G401 (cell line): Measurements from ENCODE around the gene SPRY4. TPM values are rescaled to one million over a fixed set of nuclear protein-coding genes. Genes with fewer than 3 reads are reported as not detected.

Experiments
- DNase-seq: peaks from one replicate; pipeline ENCODE4 v3.0.0-alpha.2; 2015; ENCODE audit warnings: low spot score
- in situ Hi-C: cut with HindIII; loops from 2 replicates; pipeline ENCODE4 v1.10.0; 2016; ENCODE audit warnings: low sequenced_read_pairs, mixed read lengths
- total RNA-seq: library from RNA; depleted of rRNA; stranded (reverse); fragments of >200 nt; shearing (Covaris generic); gene quantifications from 2 replicates; pipeline ENCODE4 v1.2.3, GENCODE V29; 2014

The SPRY4 gene
- total RNA-seq, 1 experiment from 2014 or later, result 7.9 TPM

- in situ Hi-C loops, result loop anchor here (25.0 kb wide), 1 partner anchor 157 kb away; no protein-coding TSS in a partner anchor
- DNase-seq, result no peak
Observed at GRCh38 chr5:142319105-142319504, 5.7 kb downstream of the SPRY4 start.

- no peak for DNase-seq
- in situ Hi-C loops, result loop anchor here (25.0 kb wide), 1 partner anchor 155 kb away; no protein-coding TSS in a partner anchor
Observed at GRCh38 chr5:142317753-142318152, 7.1 kb downstream of the SPRY4 start.

GRCh38 chr5:142317173-142317572 lies 7.6 kb downstream of the SPRY4 start:
- no peak for DNase-seq
- in situ Hi-C loops, result loop anchor here (25.0 kb wide), 1 partner anchor 155 kb away; no protein-coding TSS in a partner anchor

GRCh38 chr5:142316681-142317080 lies 8.1 kb downstream of the SPRY4 start:
- DNase-seq, result peak; percentile 43
- in situ Hi-C loops, result loop anchor here (25.0 kb wide), 1 partner anchor 154 kb away; no protein-coding TSS in a partner anchor

DNA sequence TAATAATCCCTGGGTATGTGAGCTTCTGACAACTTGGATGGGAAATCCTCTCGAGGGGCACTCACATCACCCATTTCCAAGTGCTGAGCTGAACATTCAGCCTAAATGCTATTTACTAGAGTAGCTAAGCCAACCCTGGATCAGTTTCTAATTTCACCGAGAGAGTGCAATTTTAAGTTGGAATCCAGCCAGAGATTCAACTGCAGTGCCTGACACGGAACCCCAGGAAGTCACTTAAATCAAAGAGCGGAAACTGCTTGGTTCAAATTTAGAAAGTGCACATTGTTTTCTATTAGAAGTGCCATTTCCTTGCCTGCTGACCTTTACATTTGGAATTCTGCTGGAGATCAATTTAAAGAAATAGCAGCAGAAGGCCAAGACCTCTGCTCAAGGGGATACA lies 8.8 kb downstream of the SPRY4 start:
- in situ Hi-C loops, result loop anchor here (25.0 kb wide), 1 partner anchor 154 kb away; no protein-coding TSS in a partner anchor
- peak; percentile 39 for DNase-seq

- in situ Hi-C loops, result loop anchor here (25.0 kb wide), 1 partner anchor 153 kb away; no protein-coding TSS in a partner anchor
Observed at GRCh38 chr5:142315096-142315900, 9.5 kb downstream of the SPRY4 start.

DNA sequence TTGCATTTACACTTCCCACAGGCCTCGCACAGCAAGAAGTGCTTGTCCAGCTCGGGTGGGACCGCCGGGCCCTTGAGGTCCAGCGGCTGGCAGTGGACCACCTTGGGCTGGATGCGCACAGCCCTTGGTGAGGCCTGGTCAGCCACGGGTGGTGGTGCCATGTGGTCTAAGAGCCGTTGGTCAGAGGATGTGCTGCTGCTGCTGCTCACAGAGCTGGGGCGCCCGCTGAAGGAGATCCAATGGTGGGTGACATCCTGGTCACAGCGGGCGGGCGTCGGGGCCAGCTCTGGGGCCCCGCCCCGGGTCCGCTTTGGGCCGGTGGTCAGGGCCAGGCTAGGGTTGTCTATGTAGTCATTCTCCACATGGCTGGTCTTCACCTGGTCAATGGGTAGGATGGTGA lies 10.2 kb downstream of the SPRY4 start:
- in situ Hi-C loops, result loop anchor here (25.0 kb wide), 1 partner anchor 152 kb away; no protein-coding TSS in a partner anchor
- no peak for DNase-seq

More at GRCh38 chr5:142315096-142315900, 9.5 kb downstream of the SPRY4 start:
- DNase-seq, result no peak

DNA sequence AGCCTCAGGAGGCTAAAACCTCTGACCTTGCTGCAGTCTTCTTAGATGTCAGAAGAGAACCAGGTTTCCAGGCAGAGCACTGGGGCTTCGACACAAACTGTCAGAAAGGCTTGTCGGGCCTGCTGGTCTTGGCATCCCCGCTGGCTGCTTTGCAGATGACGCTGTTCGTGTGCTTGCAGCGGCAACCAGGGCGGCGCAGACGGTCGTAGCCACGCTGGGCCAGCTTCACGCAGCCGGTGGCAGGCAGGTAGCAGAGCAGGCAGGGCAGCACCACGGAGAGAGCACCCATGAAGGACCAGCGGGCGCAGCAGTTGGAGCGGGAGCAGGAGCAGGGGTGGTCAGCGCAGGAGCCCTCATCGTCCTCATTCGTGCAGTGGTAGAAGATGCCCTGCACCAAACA lies 10.7 kb downstream of the SPRY4 start:
- in situ Hi-C loops, result loop anchor here (25.0 kb wide), 1 partner anchor 152 kb away; no protein-coding TSS in a partner anchor
- no peak for DNase-seq

DNA sequence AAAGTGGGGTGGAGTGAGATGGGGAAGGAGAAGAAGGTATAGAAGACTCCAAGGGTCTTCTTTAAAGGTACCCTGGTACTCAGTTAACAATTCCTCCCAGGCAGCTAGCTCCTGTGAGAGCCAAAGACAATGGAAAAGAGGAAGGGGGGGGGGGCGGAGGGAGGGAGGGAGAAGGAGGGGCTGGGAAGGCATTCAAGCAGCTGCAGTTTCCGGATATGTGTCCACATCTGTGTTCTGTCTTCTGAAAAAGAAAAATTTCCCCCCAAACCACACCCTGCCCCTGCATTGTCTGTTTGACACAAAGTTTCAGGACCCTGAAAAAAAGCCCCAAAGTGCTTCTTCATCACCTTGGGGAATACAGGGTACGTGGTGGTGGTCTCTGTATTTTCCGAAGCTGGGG lies 11.1 kb downstream of the SPRY4 start:
- in situ Hi-C loops, result loop anchor here (25.0 kb wide), 1 partner anchor 151 kb away; no protein-coding TSS in a partner anchor
- DNase-seq, result no peak

GRCh38 chr5:142313275-142313674 lies 11.5 kb downstream of the SPRY4 start:
- in situ Hi-C loops, result loop anchor here (25.0 kb wide), 1 partner anchor 151 kb away; no protein-coding TSS in a partner anchor

DNA sequence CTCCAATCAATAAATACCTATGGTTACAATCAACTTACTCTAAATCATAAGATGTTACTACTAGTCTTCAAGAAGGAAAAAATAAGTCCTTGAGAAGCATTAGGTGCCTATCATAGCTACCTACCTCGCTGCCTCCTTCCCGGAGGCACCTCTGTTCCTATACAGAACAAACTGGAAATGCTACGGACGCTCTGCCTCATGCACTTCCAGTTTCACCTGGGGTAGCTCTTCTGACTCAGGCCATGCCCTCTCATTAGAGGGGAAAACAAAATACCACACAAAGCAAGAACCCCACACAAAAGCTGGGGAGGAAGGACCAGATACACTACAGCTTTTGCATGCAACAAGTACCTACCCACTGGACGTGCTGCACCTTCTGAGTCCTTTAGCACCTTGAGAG lies 12.4 kb downstream of the SPRY4 start:
- in situ Hi-C loops, result loop anchor here (25.0 kb wide), 1 partner anchor 150 kb away; no protein-coding TSS in a partner anchor

More at GRCh38 chr5:142313275-142313674, 11.5 kb downstream of the SPRY4 start:
- no peak for DNase-seq

DNA sequence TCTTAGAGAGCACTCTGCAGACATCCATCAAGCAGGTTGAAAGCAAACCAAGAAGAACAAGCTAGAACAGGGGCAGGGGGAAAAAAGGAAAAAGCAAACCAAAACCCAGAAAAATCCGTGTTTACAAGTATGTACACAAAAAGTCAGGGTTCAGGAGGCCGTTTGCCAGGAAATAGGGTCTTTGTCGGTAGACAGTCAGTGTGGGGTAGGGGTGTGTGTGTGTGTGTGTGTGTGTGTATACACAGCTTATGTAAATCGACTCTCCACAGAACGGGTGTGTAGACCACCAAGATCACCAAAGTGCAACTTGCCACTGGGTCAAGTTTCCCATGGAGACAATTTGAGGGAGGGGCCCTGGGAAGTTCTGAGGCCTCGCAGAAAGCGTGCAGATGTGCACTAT lies 13.1 kb downstream of the SPRY4 start:
- in situ Hi-C loops, result loop anchor here (25.0 kb wide), 1 partner anchor 149 kb away; no protein-coding TSS in a partner anchor

More for the DNA sequence above, 12.4 kb downstream of the SPRY4 start:
- DNase-seq, result no peak

DNA sequence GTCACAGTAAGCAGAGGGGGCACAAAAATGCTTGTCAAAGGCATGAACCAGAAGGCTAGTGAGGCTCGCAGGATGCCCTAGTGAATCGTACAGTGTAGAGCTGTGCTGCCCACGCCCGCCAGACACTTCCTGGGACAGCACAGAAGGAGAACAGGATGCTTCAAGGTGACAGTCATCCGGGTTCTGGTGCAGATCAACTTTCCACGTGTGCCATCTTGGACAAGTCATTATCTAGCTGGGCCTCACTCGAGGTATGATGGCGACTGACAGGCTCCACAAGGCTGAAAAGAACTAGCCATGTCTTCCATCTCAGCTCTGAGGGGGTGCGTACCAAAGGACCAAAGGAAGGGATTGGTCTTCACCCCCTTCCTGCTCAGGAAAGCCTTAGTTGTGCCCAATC lies 14.0 kb downstream of the SPRY4 start:
- in situ Hi-C loops, result loop anchor here (25.0 kb wide), 1 partner anchor 149 kb away; no protein-coding TSS in a partner anchor
- DNase-seq, result no peak

More for the DNA sequence above, 13.1 kb downstream of the SPRY4 start:
- no peak for DNase-seq

- in situ Hi-C loops, result loop anchor here (25.0 kb wide), 1 partner anchor 148 kb away; no protein-coding TSS in a partner anchor
Observed at GRCh38 chr5:142309747-142310318, 15.0 kb downstream of the SPRY4 start.

DNA sequence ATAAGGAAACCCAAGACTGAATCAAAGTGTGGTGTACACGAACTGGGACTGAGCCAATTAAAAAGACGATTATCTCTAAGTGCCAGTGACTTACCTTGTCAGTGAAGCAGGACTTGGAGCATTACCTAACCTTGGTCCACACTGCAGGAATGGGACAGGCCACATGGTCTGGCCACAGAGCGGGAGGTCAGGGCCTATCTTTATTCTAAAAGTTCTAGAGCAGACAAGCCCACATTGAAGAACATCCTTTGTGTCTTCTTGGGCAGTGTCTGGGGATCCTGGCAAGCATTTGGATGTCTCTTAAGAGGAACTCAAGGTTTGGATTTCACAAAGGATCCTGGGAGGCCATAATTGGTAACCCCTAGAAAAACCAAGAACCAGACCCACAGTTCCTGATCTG lies 16.5 kb downstream of the SPRY4 start:
- in situ Hi-C loops, result loop anchor here (25.0 kb wide), 1 partner anchor 146 kb away; no protein-coding TSS in a partner anchor
- DNase-seq, result no peak

More at GRCh38 chr5:142309747-142310318, 15.0 kb downstream of the SPRY4 start:
- no peak for DNase-seq

DNA sequence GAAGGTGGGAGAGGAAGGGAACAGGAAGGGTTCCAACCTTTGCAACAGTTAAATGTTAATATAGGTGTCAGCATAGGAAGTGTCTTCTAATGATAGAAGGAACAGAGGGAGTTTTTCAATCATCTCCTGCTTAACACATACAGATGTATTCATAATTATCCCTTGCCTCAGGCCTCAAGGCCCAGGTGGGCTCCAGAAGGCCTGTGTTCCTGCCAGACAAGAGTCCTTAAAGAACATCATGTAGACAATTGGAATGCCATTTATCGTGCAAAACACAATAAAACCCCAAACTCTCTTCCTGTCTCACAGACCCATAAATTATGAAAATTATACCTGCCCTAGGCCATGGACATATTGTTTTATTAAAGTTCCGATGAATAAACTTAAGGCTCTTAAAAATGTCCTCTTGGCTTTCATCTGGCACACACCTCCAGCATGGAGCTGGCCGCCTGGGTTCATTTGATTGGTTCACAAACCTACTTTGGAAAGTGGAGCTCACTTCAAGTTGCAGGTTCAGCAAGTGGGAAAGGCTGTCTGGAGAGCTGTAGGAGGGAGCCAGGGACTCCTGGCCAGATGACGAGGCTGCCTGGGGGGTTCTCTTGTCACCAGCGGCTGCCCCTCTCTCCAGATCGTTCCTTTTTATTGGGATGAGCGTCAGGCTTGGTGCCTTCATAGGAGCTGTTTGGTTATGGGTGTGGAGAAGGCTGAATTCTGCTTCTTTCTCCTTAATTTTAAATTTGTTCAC lies 17.5 kb downstream of the SPRY4 start:
- in situ Hi-C loops, result loop anchor here (25.0 kb wide), 1 partner anchor 145 kb away; no protein-coding TSS in a partner anchor
- no peak for DNase-seq

DNA sequence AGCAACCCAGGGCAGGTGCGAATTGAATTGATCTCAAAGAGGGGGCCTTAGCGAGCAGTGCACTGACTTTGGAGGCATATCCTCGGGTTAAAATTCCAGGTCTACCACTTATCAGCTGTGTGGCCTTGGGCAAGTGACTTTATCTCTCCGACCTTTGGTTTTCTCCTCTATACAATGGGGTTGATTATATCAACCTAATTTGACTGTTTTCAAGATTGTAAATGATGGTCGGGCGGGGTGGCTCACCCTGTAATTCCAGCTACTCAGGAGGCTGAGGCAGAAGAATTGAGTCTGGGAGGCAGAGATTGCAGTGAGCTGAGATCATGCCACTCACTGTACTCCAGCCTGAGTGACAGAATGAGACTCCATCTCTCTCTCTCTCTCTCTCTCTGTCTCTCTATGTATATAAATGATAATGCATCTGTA lies 18.7 kb downstream of the SPRY4 start:
- in situ Hi-C loops, result loop anchor here (25.0 kb wide), 1 partner anchor 144 kb away; no protein-coding TSS in a partner anchor
- no peak for DNase-seq

DNA sequence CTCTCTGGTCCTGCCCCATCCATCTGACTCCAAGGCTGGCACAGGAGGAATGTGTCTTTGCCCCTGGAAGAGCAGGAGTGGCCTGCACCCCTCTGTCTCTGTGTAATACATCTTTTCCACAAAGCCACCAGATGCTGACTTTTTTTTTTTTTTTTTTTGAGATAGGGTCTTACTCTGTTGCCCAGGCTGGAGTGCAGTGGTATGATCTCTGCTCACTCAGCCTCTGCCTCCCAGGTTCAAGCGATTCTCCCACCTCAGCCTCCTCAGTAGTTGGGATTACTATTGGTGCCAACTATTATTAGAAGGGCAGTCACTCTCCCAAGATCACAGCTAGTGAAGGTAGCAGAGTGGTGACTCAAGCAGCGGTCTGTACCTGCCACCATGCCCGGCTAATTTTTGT lies 19.6 kb downstream of the SPRY4 start:
- in situ Hi-C loops, result loop anchor here (25.0 kb wide), 1 partner anchor 143 kb away; no protein-coding TSS in a partner anchor
- DNase-seq, result no peak
